NCI-H1694 treated with DMSO at 0.1 percent for 48 hours (cell line): ENCODE results near the gene GNB1L.

Source experiments
- DNase-seq: peaks from one replicate; lab custom pipeline; 2025; lab: John Stamatoyannopoulos, UW

GNB1L gene

DNA sequence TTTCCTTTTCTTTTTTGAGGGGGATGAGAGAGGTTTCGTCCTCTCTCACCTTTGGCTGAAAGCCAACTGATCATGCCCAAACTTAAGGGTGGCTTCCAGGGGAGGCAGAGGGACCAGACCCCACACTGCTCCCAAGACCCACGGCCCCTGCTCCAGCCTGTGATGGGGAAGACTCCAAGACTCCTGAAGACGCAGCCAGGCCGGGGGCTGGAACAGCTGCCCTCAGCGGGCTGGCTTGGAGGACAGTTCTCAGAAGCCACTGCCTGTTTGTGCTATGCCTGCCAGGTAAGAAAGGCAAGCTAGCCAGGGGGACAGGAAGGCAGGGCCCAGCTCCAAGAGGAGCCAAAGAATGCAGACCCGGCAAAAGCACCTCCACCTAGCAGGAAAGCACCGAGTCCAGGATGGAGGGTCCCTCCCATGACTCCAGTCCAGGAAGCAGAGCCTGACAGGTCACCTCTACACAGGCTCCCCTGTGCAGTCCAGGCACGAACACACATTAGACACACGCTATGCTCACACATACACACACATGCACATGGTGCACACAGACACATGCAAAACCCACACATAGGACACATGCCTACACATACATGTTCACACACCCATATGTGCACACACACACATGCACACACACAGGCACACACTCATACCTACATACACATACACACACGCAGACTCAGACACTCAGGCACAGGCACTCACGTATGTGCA lies 31.3 kb downstream of the GNB1L start:
- no peak for DNase-seq

DNA sequence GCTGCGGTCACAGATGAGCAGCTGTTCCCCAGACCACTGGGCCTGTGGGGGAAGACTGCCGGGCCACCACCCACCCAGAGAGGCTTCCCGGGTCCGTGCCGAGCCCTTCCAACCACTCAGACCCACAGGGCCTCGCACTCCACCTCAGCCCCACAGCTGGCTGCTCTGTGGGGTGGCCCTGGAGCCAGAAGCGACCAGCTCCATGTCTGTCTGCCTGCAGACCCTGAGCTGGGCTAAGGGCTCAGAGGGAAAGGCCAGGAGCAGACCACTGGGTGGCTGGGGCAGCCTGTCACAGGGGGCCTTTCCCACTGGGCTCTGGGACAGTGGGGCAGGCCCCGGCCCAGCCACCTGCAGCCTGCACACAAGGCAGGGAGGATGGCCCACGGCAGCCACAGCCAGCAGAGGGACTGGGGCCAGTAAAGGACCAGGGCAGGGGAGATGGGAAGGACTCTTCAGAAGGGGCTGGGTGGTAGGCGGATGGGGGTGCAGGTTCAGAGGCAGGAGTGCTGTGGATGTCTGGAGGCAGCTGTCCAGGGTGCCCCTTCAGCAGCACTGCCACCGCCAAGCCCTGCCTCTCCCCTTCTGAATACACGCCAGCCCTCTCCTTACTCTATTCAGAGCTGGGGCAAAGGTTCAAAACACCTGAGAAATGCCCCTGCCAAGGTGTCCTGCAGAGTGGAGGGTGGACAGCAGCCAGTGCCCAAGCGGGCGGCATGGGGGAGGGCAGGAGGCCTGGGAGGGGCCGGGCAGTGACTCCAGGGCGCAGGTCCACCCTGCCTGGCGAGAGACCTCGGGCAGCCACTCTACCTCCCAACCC lies 32.2 kb downstream of the GNB1L start:
- DNase-seq, result no peak

DNA sequence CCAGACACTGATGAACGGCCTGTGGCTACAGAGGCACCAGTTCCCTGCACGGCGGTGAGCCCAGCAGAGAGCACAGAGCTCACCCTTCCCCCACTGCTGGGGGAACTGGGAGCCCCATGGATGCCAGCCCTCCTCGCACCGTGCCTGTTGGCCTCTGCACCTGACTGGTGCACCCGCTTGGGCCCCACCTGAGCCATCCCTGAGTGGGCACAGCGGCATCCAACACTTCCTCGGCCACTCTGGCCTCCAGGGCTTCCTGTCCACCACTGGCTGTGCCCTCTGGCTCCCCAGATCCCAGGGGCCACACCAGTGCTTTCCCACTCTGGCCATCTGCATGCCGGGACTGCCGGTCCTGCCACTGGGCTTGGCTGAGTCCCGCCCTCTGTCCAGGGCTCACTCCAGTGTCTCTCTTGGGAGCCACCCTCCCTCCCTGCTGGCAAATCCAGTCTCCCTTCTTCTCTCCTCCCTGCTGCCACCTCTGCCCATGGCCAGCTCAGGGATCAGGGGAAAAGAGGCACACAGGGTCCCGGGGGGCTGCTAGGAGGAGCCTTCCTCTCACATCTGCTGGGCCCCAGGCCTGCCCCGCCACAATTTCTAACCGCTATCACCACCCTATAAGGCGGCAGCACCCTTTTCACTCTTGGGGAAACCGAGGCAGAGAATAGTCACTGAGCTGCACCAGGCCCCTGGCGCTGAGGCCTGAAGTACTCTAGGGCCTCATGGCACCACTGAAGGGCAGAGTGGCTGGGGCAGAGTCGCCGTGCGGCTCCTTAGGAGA lies 33.0 kb downstream of the GNB1L start:
- no peak for DNase-seq

DNA sequence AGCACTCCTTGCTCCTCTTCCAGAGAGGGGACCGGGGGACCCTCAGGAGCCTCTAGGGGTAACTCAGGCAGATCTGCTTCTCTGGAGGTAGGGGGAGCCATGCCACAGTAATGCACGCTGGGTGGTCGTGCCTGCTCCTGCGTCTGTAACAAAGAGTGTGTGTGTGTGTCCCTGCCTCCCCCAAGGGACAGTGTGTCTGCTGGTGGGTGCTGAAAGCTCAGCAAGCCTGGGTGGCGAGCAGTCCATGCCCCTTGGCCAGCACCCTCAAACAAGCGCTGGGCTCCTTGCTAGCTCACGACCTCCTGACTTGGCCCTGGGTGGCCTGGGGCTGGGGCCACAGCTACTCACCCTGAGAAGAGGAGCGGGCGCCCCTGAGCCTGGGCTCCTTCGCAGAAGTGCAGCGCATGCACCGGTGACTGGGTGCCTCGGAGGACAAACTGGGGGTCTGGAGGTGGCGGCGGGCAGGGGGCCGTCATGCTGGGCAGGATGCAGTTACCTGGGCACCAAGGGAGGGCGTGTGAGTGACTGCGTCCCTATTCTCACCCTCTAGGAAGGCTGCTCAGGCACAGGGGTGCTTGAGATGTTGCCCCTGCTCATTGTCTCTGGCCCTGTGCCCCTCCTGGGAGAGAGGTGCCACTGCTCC lies 33.7 kb downstream of the GNB1L start:
- DNase-seq, result no peak

DNA sequence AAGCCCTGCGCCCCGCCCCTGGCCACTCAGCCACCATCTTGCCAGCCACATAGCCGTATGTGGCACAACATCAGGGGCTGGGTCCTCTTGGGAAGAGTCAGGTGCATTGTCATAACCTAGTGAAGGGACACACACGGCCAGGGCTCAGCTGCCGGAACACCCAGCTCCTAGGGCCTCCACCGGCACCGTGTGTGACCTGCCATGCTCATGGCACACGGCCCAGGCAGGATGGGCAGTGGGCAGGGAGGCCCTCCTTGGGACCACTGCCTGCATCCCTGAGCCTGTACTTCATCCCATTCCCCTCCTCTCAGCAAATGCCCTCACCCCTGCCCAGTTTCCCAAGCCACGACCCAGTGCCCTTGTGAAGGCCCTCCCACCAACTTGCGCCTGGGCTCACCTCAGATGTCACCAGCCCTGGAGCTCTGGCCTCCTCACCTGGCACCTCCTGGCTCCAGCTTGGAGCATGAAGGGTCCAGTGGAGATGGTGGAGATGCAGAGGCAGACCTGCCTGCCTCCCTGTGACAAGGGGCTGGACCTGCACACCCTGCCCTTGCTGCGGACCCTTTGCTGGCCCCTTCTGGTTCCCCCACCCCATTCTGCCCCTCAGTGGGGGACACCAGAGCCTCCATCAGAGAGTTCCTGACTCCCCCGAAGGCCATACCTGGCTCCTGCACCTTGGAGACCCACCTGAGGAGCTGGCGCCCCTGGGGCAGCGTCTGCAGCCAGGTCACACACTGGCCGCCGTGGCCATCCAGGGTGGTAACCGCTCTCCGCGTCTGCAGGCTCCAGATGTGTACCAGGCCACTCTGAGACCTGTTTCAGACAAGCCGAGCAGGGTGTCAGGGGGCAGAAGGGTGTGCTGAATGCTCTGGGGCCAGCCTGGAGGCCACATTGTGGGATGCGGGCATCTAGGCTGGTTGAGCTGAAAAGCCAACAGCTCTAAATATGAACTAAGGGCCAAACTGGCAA lies 34.5 kb downstream of the GNB1L start:
- DNase-seq, result no peak

DNA sequence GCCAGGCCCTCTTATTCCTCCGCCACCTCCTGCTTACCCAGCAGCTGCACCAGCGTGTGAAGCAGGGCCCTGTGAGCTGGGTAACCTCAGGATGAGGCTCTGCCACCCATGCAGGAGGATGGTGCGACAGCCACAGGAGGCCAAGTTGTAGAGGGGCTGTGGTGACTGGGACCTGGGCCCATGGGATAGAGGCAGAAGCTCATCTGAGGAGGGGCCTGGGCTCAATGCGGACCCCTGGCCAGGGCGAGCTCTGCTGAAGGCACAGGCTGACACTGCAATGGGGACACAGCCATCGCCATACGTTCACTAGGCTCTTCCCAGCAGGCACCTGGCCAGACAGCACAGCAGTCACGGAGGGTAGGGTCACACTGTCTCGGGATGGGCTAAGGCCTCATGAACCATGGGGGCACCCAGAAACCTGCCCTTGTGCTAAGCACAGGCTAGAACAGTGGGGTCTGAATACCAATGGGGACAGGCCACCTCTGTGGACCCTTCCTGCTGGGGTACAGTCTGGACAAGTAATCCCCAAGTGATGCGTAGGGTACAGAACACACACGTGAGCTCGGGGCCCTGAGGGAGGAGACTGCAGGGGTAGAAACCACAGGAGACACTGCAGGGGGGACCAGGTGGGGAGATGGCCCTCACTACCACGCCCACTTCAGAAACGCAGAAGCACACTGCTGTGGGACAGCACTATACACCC lies 35.3 kb downstream of the GNB1L start:
- DNase-seq, result no peak

DNA sequence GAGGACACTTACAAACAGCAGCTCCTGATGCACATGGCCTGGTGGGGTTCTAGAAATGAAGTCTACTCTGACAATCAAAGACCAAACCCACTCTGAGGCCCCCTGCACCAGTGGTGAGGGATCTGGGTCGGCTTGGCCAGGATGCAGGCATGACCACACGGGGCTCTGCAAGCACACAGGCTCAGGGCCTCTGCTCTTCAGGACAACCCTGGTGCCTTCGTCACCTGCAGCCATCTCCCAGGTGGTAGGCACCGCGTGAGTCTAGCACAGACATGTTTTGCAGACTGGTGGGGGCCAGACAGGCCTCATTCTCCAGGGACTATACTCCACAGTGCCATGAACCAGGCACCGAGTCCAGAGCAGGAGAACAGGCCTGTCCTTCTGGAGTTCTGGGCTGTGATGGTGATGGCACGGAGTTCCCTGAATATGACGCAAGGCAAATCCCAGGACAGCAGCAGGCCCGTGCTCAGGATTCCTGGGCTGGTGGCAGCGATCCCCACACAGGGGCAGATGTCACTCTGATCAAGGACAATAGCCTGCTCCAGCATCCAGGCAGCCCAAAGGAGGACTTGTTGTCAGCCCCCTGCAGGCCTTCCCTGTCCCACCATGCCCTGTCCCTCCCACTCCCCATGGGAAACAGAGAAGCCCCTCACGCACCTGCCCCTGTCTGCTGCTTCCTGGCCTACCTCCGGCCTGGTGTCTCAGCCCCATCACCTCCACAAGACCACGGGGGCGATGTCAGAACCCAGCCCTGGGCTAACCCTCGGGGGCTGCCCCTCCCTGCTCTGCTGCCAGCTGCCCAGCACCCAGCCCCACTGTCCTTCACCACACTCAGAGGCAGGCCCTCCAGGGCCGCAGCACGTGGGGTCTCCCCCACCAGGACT lies 36.1 kb downstream of the GNB1L start:
- no peak for DNase-seq

DNA sequence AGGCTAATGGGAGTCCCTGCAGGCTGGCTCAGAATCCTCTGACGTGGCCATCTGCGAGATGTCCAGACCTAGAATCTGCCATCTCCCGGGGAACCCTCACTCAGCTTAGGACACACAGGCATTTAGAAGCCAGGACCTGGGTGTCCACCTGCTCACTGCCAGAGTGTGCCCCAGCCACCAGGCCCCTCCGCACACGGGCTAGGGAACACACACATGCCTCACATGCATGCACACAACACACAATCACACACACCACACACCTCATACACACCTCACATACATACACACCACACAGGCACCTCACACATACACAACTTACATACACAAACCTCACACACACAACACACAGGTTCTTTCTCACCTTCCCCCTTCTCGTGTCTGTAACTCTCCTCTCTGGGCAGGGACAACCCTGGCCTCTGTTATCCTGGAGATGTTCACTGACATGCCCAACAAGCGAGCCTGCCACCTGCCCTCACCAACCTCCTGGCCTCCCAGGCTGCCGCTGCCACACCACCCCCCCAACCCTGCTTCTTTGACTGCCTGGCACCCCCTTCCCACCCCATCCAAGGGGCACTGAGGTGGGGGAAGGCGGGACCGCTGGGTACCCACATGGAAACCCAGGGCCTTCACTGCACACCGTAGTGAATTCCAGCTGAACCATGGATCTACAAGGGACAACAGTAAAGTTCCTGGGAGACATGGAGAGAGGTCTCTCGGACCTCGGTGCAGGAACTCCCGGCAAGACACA lies 38.1 kb downstream of the GNB1L start:
- no peak for DNase-seq

DNA sequence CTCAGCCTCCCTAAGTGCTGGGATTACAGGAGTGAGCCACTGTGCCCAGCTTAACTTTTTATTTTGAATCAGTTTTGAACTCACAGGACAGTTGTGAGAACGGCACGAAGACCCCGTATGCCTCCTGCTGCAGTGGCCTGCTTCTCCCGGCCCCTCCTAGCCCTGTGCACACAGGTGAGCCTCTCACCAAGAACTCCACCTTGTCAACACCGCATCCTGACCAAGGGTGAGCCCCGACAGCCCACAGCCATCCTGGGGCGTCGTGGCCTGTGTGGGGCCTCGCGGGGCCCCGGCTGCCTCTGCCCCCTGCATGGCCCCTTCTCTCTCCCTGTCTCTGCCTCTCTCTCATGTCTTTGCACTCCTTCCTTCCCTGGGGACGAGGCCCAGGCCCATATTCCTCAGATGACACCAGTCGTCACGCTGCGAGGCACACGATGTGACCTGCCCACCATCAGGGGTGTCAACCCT lies 38.8 kb downstream of the GNB1L start:
- DNase-seq, result no peak

DNA sequence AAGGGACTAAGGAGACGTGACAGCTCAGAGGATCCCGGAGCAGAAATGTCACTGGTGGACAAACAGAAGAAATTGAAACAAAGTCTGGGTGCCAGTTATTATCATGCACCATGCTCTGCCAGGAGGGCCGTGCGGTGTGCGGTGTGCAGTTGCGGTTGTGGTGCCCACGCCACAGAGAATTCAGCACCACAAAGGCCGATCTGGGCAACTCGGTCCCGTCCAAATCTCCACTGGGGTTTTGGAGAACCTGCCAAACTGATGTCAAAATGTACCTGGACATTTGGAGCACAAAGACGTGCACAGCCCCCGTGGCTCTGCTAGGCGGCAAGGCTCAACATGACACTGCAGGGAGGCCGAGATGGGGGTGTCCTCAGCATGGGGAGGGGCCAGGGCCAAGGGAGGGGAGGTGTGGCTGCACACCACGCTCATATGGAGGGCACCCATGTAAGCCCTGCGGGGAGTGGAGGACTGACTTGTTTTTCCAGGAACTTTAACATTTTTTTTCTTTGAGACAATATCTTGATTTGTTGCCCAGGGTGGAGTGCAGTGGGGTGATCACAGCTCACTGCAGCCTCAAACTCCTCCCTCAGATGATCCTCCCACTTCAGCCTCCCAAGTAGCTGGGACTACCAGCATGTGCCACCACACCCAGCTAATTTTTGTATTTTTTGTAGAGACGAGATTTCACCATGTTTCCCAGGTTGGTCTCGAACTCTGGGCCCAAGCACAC lies 39.4 kb downstream of the GNB1L start:
- DNase-seq, result no peak

DNA sequence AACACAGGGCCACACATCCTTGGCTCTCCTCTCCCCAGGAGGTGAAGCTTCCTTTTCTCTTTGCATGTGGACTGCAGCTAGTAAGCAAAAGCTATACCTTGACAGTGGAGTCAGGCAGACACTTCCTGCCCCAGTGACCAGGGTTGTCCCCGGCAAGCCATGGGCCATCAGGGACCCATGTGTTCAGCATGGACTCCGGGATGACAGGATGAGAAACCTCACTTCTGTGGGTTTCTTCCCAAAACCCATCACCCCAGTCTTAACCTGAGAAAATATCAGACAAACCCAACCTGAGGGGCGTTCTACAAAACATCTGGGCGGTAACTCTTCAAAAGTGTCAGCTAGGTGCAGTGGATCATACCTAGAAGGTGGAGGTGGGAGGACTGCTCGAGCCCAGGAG lies 40.2 kb downstream of the GNB1L start:
- no peak for DNase-seq

DNA sequence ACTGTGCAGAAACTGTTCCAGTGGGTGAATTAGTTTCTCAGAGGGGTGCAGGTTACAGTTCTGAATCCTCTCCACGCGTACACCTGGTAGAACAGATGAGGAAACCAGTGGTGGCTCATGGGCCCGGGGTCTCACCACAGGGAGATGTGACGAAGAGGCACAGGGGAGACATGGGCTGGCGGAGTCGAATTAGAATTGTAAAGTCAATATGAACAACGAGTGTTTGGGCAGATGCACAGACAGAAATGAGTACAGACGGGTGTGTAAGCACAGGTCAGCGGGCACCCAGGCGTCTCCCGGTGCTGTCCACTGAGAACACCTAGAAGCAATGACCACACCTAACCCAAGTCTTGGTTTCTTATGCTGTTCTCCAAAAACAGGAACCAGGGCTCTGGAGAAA lies 41.8 kb downstream of the GNB1L start:
- DNase-seq, result no peak

DNA sequence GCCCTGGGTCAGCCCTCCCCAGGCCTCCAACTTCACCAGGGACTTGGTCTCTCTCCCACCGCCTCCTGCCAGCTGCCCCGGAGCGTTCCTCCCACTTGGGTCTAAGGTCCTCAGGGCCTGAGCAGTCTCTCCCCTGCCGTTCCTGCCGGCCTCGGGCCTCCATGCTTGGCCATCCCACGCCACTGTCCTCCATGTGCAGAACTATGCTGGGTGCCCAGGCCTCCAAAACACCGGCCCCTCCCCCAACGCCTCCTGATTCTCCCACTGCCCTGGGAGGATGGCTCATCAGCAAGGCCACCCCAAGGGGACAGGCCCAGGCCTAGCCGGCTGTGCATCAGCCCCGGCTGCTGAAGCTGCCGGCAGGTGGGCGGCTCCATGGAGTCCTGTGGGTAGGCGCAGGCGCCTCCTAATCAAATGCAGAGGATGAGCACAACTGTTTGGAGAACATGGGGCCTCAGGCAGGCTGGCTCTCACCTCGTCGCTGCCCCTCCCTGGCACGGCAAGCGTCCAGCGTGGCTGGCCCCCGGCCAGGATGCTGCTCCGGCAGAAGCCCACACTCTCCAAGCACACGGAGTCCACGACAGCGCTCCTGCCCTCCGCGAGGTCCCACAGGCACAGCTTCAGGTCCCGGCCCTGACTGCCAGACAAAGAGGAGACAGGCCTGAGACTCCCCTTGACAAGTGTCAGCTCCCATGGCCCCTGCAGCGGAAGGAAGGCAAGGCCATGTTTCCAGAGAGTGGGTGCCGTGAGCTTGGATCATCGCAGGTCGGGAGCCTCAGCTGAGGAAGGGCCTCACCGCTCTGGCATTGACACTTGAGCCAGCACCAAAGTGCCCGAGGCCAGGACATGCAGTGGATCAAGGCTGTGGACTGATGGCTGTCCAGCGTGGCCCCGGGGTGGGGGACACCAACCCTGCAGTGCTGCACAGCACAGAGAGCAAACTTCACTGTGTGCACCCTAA lies 42.6 kb downstream of the GNB1L start:
- no peak for DNase-seq

DNA sequence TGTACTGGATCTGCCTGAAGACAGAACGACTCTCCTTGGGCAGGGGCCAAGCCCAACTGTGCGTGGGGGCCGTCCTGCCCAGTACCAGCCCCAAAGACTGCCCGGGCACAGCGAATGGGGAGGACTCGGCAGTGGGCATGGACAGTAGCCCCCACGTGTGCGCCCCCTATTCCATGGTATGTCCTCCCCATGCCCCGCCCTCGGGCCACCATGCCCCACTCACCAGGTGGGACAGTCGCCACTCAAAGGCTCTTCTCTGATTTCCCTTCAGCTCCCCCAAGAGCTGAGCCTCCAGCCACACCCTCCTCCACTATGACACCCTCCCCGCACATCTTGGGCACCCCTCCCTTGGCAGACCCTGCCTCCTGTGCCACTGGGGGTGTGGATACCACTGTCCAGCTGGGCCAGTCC lies 43.5 kb downstream of the GNB1L start:
- DNase-seq, result no peak

DNA sequence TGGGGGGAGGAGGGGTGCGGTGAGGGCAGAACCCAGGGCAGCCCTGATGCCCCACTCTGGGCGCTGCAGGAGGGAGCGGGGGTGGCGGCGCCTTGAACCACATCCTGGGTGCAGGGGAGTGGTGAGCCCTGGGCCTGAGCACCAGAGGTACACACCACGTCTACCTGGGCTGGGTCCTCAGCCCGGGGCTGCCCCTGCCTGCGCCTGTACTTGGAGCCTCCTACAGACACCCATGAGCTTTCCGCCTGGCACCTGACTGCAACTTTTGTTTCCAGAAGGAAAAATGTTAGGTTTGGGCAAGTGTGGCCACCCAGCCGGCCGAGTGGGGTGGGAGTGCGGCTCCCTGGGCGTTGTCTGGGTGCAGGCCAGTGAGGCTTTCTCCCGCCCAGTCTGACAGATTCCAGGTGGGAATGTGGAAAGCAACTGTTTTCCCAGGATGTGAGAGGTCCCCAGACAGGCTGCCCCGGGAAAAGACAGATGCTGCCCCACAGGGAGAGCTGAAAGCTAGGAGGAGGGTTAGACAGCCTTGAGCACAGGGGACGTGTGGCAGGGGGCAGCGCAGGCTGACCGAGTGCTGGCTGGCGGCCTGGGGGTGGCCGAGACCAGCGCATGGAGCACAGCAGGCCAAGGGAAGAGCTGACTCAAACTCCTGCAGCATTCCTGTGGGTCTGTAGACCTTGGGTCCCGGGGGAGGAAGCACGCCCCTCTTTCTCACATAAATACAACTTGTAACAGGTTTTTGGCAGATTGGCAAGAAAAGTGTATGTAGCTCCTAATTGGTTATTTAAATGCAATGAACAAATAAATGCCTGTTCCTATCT lies 44.1 kb downstream of the GNB1L start:
- DNase-seq, result peak; percentile 7

DNA sequence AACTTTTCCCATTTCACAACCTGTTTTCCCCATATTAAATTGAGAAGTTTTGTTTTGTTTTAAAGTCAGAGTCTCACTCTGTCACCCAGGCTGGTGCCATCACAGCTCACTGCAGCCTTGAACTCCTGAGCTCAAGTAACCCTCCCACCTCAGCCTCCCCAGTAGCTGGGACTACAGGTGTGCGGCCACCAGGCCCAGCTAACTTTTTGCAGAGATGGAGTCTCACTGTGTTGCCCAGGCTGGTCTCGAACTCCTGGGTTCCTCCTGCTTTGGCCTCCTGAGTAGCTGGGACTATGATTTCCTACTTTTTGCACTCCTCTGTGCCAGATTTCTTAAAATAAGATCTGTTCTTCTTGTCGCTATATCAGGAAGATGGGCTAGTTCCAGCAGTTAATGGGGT lies 44.9 kb downstream of the GNB1L start:
- DNase-seq, result no peak
